ENCODE measurements around the gene DAPL1.

The DAPL1 gene

GRCh38 chr2:158795195-158795924 lies at the start of gene DAPL1:
Gene DAPL1 (plus strand): TSS chr2:158795317. CDS start chr2:158795373, 56 bp downstream.
- peak; percentile 83 for DNase-seq

- DNase-seq = no peak
These were observed 49.2 kb upstream of the DAPL1 start for GRCh38 chr2:158745866-158746382.

- DNase-seq = no peak
These were observed 48.6 kb upstream of the DAPL1 start for GRCh38 chr2:158746488-158746887.

GRCh38 chr2:158747281-158747680 lies 47.8 kb upstream of the DAPL1 start:
- no peak for DNase-seq

DNA sequence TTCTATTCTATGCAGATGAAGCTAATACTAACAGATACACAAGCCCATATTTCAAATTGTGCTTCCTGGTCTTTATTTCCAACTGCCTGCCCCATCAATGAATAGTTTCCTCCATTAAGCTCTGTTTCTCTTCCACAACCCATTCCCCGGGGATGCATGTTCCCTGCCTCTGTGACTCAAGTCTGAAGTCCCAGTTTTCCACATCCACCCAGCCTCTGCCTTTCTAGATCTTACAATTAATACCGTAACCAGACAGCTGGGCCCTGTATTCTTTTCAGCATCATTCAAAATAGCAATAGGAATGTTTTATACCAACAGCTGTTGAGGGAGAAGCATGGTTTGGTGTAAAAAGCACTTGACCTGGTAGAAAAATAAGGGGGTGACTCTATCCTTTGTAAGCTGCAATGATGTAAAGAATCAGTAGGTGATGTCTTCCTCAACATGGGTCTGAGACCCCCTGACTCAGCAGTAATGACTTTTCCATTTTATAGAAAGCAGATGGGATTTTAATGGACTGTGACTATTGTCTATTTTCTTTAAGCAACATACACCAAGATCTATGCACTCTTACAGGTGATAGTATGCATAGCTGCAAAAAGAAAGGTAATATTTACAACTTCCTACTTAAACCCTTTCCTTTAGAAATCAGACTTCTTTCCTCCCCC lies 46.1 kb upstream of the DAPL1 start:
- DNase-seq = no peak

DNA sequence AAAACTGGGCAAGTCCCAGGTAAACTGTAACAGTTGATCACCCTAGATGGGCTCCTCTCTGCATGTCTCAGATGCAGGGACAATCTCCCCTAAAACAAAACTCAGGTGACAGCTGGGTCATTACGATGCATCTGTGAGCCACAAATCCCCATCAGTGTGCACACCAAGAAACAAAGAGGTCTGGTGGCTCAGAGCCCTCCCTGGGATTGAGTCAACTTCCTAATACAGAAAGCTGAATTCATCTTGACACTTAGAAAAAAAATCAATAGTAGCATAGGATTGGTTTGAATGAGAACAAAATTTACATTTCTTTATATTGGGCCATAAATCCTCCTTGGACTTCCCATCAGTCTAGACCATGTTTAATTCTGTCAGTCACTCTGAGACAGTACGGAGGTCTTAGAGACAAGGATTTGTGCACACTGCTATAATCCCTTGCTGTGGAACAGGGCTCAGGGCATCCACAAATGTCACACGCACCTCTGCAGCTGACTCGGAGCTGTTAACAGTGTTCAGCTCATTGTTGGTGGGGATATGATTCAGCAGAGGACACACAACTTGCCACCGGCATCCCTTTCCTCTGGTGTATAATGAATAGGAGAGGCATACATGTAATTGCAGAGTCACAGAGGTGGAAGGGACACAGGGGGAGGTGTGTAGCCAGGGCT lies 44.5 kb upstream of the DAPL1 start:
- no peak for DNase-seq

- DNase-seq = peak; percentile 76
These were observed 41.2 kb upstream of the DAPL1 start for GRCh38 chr2:158753641-158754611.

GRCh38 chr2:158755310-158756087 lies 39.6 kb upstream of the DAPL1 start:
- DNase-seq = no peak

DNA sequence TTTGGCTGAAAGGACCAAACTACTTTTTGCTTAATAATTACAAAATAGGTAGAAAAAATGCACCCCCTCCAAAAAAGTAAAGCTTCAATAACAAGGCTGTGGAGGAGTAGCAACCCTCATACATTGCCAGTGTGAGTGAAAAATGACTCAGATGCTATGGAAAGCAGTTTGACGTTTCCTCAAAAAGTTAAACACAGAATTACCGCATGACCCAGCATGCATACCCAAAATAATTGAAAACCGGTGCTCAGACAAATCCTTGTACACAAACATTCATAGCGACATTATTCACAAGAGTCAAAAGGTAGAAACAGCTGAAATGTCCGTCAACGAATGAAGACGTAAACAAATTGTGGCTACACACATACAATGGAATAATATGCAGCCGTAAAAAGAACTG lies 38.8 kb upstream of the DAPL1 start:
- no peak for DNase-seq

DNA sequence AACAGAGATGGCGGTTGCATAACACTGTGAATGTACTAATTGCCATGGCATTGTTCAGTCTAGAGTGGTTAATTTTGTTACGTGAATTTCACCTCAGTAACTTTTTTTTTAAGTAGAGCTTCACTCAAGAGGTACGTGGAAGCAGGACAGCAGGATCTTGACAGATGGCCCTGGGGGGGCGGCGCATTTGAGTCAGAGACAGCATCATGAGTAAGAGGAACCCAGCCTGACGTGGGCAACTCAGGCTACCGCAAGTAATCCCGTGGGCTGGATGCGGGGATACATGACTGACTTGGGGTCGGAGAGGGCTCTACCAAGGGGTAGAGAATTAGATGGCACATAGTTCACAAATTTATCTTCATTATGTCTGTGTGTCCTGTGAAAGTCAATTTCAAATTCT lies 38.1 kb upstream of the DAPL1 start:
- no peak for DNase-seq

DNA sequence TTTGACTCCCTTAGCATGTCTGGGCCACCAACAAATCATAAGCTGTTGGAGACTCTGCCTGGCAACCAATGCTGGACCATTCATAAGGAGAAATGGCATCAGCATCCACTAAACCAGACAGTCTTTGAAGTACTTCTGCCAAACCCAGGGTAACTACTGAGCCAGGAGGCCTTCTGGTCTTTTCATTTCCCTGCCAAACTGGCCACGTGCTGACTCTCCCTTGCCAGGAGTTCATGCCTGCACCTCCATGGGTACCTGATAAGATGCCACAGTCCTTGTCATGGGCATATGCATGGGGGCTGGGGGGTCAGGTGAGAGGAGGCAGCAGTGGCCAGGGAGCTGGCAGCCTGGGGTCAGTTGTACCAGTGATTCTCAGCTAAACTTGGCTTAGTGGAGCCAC lies 34.2 kb upstream of the DAPL1 start:
- DNase-seq = no peak

GRCh38 chr2:158761621-158762020 lies 33.5 kb upstream of the DAPL1 start:
- DNase-seq = peak; percentile 21

GRCh38 chr2:158762336-158762735 lies 32.8 kb upstream of the DAPL1 start:
- DNase-seq = no peak

DNA sequence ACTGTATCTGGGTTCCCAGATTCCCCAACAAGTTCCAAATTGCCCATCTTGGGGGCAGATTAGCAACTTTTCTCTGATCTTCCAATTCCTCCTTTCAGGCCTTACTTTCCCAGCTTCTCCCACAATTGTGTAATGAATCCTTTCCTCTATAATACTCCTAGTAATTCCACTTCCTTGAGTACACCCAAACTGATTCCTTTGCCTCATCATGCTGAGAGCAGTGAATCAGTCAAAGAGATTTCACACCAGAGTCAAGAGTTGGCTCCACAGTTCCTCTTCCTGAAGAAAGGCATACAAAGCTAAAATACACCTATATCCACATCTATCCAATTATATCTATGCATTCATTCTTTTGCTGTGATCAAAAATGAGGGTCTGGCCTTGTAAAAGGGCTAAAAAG lies 28.6 kb upstream of the DAPL1 start:
- DNase-seq = no peak

DNA sequence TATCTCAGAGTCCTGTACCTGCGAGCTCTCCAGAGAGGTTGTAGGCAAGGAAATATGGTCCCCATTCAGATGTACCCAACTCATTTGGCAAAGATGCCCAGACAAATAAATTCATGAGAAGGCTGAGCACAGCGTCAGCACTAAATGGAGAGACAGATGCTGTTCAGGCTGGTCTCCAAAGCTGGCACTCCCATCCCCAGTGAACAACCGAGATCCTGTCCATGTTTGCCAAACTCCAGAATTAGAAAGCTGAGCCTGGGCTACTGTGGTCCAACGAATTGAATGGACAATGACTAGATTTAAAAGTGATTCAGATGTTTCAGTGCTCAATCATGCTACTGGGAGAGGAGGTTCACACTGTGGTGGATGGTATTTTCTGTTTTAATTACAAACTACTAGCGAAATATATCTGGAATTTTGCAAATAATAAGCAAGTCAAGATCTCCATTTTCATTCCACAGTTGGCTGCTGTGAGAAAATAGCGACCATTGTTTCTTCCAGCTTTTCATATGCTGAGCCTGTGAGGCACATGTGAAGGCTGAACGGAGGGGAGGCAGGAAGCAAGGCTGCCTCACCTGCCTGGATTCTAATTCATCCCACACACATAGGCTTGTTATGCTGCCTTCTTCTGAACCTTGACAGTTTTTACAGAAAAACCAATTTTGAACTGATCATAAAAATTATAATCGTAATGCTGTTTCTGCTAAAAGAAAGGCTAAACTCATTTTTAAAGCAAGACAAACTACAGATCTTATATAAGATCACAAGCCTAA lies 22.6 kb upstream of the DAPL1 start:
- DNase-seq = no peak

- no peak for DNase-seq
These were observed 22.0 kb upstream of the DAPL1 start for GRCh38 chr2:158773121-158773520.

GRCh38 chr2:158774681-158775080 lies 20.4 kb upstream of the DAPL1 start:
- no peak for DNase-seq

- no peak for DNase-seq
These were observed 19.7 kb upstream of the DAPL1 start for GRCh38 chr2:158775273-158776027.

DNA sequence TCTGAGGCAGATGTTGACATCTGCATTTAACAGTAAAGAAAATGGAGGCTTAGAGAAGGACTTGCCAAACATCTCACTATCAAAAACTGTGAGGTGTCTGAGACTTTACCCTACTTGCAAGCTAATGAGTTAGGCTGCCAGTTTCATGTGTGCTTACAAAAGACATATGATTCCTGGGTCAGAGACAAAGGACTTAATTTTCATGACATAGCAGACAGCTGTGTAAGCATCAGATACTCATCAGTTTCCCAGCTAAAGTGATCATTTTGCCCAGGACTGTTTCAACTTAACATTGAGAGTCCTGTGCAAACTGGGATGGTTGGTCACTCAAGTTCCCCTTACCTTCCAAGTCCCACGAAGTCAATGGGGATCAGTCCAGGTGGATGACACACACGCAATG lies 18.9 kb upstream of the DAPL1 start:
- no peak for DNase-seq

DNA sequence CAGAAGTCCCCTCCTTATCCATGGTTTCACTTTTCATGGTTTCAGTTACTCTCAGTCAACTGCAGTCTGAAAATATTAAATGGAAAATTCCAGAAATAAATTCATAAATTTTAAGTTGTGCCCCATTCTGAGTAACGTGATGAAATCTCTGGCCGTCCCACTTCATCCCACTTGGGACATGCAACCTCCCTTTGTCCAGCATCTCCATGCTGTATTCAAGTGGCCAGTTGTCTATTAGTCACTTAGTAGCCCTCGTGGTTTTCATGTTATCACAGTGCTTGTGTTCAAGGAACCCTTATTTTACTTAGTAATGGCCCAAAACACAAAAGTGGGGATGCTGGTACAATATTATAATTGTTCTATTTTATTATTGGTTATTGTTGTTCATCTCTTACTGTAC lies 18.0 kb upstream of the DAPL1 start:
- DNase-seq = no peak

Data from DMS79 treated with DMSO at 0.1 percent for 48 hours (cell line).